Measurements from ENCODE around the gene FCN3. TPM values are rescaled to one million over a fixed set of nuclear protein-coding genes. Genes with fewer than 3 reads are reported as not detected.

Gene FCN3
- total RNA-seq, 2 experiments from 2014 or later = not detected

GRCh38 chr1:27348861-27349783, 25.5 kb downstream of the FCN3 start:
- Histone ChIP-seq H3K9me3 (ENCODE audit: low read length) (no peaks in the 10 kb centered on the region), H3K4me2 (ENCODE audit: low read length) (peak overlapping the region; percentile 56), H3K79me2 (ENCODE audit: insufficient read depth, low read depth, low read length) (no peaks in the 10 kb centered on the region), H4K20me1 (ENCODE audit: insufficient read depth, low read length) (no peaks in the 10 kb centered on the region), H3K36me3 (ENCODE audit: insufficient read depth, low read length) (peaks cover 8% of the 10 kb centered on the region; the same call in 1 of the 2 replicates), H3K27ac (ENCODE audit: low read depth, low read length, poor library complexity, severe bottlenecking) (no peak overlapping the region), H2AFZ (ENCODE audit: low read length) (no peak overlapping the region), H3K4me3 (ENCODE audit: low read depth, low read length, poor library complexity, severe bottlenecking) (no peak overlapping the region), H3K4me1 (ENCODE audit: insufficient read depth, low read length, poor library complexity, severe bottlenecking) (peaks cover 5% of the 10 kb centered on the region), H3K9me2 (ENCODE audit: insufficient read depth, low read length) (no peaks in the 10 kb centered on the region)
- intact Hi-C loops (cut with micrococcal nuclease; ENCODE audit: unreplicated experiment) = no loop called here
- TF ChIP-seq CTCF (conservative IDR thresholded peaks at IDR 0.05; ENCODE audit: low read length) = no peak
- no peak for TF ChIP-seq EZH2phosphoT487 (IDR thresholded peaks at IDR 0.05; ENCODE audit: borderline replicate concordance, low read depth, low read length)
- ChIA-PET CTCF (ENCODE audit: unreplicated experiment) (no interaction called here), POLR2A (no interaction called here)
- DNase-seq (ENCODE audit: low spot score) = no peak
- BruUV-seq (replicated peaks) = no TSS peak

- H2AFZ ChIP-seq (ENCODE audit: low read length) = no peak overlapping the region
- TF ChIP-seq EZH2phosphoT487 (IDR thresholded peaks at IDR 0.05; ENCODE audit: borderline replicate concordance, low read depth, low read length) = no peak
- no peak for TF ChIP-seq CTCF (conservative IDR thresholded peaks at IDR 0.05; ENCODE audit: low read length)
- no peaks in the 10 kb centered on the region for H3K9me3 ChIP-seq (ENCODE audit: low read length)
- peaks cover 23% of the 10 kb centered on the region for H3K4me1 ChIP-seq (ENCODE audit: insufficient read depth, low read length, poor library complexity, severe bottlenecking)
- ChIA-PET CTCF (ENCODE audit: unreplicated experiment) (no interaction called here), POLR2A (no interaction called here)
- DNase-seq (ENCODE audit: low spot score) = no peak
- H3K9me2 ChIP-seq (ENCODE audit: insufficient read depth, low read length) = no peaks in the 10 kb centered on the region
- H3K27ac ChIP-seq (ENCODE audit: low read depth, low read length, poor library complexity, severe bottlenecking) = no peak overlapping the region
- peaks cover 8% of the 10 kb centered on the region; the same call in 1 of the 2 replicates for H3K36me3 ChIP-seq (ENCODE audit: insufficient read depth, low read length)
- intact Hi-C loops (cut with micrococcal nuclease; ENCODE audit: unreplicated experiment) = no loop called here
- no peak overlapping the region for H3K4me3 ChIP-seq (ENCODE audit: low read depth, low read length, poor library complexity, severe bottlenecking)
- no TSS peak for BruUV-seq (replicated peaks)
- H3K4me2 ChIP-seq (ENCODE audit: low read length) = no peak overlapping the region
- H3K79me2 ChIP-seq (ENCODE audit: insufficient read depth, low read depth, low read length) = peaks cover 3% of the 10 kb centered on the region; the same call in 1 of the 2 replicates
- H4K20me1 ChIP-seq (ENCODE audit: insufficient read depth, low read length) = no peaks in the 10 kb centered on the region
These were observed 27.5 kb downstream of the FCN3 start for GRCh38 chr1:27346991-27347624.
